Measurements from ENCODE around the gene ZCCHC4. TPM values are rescaled to one million over a fixed set of nuclear protein-coding genes. Genes with fewer than 3 reads are reported as not detected.
"Not testable (repeated sequence)": the region's sequence is repeated elsewhere in the genome, so short reads cannot be mapped to it uniquely, and the experiment has no call there.

The ZCCHC4 gene
- total RNA-seq, 1 experiment from 2014 or later: 12.3 TPM

GRCh38 chr4:25320773-25321172, 8.2 kb downstream of the ZCCHC4 start (continued):
- no peak for TF ChIP-seq CTCF (IDR thresholded peaks at IDR 0.05 in 2 of 3, conservative IDR thresholded peaks at IDR 0.05 in 1 of 3; ENCODE audit: borderline replicate concordance in 1 of 3, insufficient read depth in 1 of 3, low read depth in 2 of 3, low read length in 2 of 3)
- TF ChIP-seq CEBPB (IDR thresholded peaks at IDR 0.05; ENCODE audit: low read depth): peak; percentile 95
- TF ChIP-seq EZH2phosphoT487 (IDR thresholded peaks at IDR 0.05; ENCODE audit: borderline replicate concordance): no peak
- TF ChIP-seq RAD21 (IDR thresholded peaks at IDR 0.05; ENCODE audit: low read depth): no peak

- Histone ChIP-seq H3K4me1 (ENCODE audit: control insufficient read depth in 1 of 2, insufficient read depth in 2 of 2, low read length in 2 of 2) (peaks cover 0 to 22% of the 10 kb centered on the region in 2 experiments; a peak in 2 of 4 replicates), H3K27ac (ENCODE audit: low read depth, low read length) (no peak overlapping the region), H3K79me2 (ENCODE audit: insufficient read depth, low read length) (peaks cover 5% of the 10 kb centered on the region), H3K9me2 (ENCODE audit: insufficient read depth) (no peaks in the 10 kb centered on the region), H3K4me3 (replicated peaks in 1 of 2; ENCODE audit: low read depth in 1 of 2, low read length in 2 of 2) (no peak overlapping the region), H3K27me3 (ENCODE audit: insufficient read depth, low read length) (no peaks in the 10 kb centered on the region), H3K36me3 (ENCODE audit: control insufficient read depth in 1 of 2, insufficient read depth in 2 of 2, low read length in 2 of 2) (0 out of 4 replicates have a peak, but pooled peaks cover 0 to 2% of the 10 kb centered on the region in 2 experiments), H2AFZ (ENCODE audit: low read depth, low read length, poor library complexity, severe bottlenecking) (no peak overlapping the region), H3K9me3 (ENCODE audit: control insufficient read depth in 1 of 2, insufficient read depth in 1 of 2, low read depth in 1 of 2, low read length in 2 of 2) (no peaks in the 10 kb centered on the region), H3K9ac (ENCODE audit: low read length) (no peak overlapping the region), H3K4me2 (ENCODE audit: low read length) (no peak overlapping the region), H4K20me1 (ENCODE audit: insufficient read depth) (no peaks in the 10 kb centered on the region)
- ChIA-PET RAD21 (ENCODE audit: low non-redundant PET in 1 of 2, low total read pairs in 2 of 2, uncharacterized antibody in 2 of 2, unreplicated experiment in 2 of 2) (no interaction called here), POLR2A (no interaction called here), CTCF (interaction anchor here (1.8 kb wide), 1 partner anchor 9 kb away, joined by 12 read pairs; the partner anchor contains the start of gene ZCCHC4)
- no peak for ATAC-seq
- TF ChIP-seq EZH2 (IDR thresholded peaks at IDR 0.05) (no peak), ZBTB33 (IDR thresholded peaks at IDR 0.05; ENCODE audit: extremely low read depth, insufficient replicate concordance, low read length) (no peak), YY1 (IDR thresholded peaks at IDR 0.05; ENCODE audit: extremely low read depth, insufficient replicate concordance, low read depth, low read length) (no peak), SIN3A (IDR thresholded peaks at IDR 0.05; ENCODE audit: low read depth) (no peak), MAX (IDR thresholded peaks at IDR 0.05) (no peak), ATF3 (IDR thresholded peaks at IDR 0.05) (no peak), ELF1 (IDR thresholded peaks at IDR 0.05; ENCODE audit: borderline replicate concordance, low read depth) (no peak), ZNF274 (IDR thresholded peaks at IDR 0.05; ENCODE audit: low read depth, low read length) (no peak), POLR2A (IDR thresholded peaks at IDR 0.05; ENCODE audit: borderline replicate concordance, extremely low read depth, insufficient read depth, insufficient read length) (no peak)
- intact Hi-C loops (cut with micrococcal nuclease): no loop called here
- DNase-seq (ENCODE audit: low read depth, low spot score): no peak
- BruUV-seq (replicated peaks): no TSS peak
Observed at GRCh38 chr4:25321703-25322102, 9.1 kb downstream of the ZCCHC4 start.

- H3K4me3 ChIP-seq (replicated peaks in 1 of 2; ENCODE audit: low read depth in 1 of 2, low read length in 2 of 2); H3K4me2 ChIP-seq (ENCODE audit: low read length); H2AFZ ChIP-seq (ENCODE audit: low read depth, low read length, poor library complexity, severe bottlenecking); RAD21 ChIA-PET (ENCODE audit: low non-redundant PET in 1 of 2, low total read pairs in 2 of 2, uncharacterized antibody in 2 of 2, unreplicated experiment in 2 of 2); H3K27me3 ChIP-seq (ENCODE audit: insufficient read depth, low read length); POLR2A ChIA-PET; H3K4me1 ChIP-seq (ENCODE audit: control insufficient read depth in 1 of 2, insufficient read depth in 2 of 2, low read length in 2 of 2); CTCF ChIA-PET; BruUV-seq (replicated peaks); H3K9ac ChIP-seq (ENCODE audit: low read length); H3K36me3 ChIP-seq (ENCODE audit: control insufficient read depth in 1 of 2, insufficient read depth in 2 of 2, low read length in 2 of 2); H3K27ac ChIP-seq (ENCODE audit: low read depth, low read length); DNase-seq (ENCODE audit: low read depth, low spot score); H3K79me2 ChIP-seq (ENCODE audit: insufficient read depth, low read length); H3K9me3 ChIP-seq (ENCODE audit: control insufficient read depth in 1 of 2, insufficient read depth in 1 of 2, low read depth in 1 of 2, low read length in 2 of 2); H4K20me1 ChIP-seq (ENCODE audit: insufficient read depth); ATAC-seq; intact Hi-C loops (cut with micrococcal nuclease); H3K9me2 ChIP-seq (ENCODE audit: insufficient read depth): not testable (repeated sequence)
Observed at GRCh38 chr4:25328463-25328862, 15.9 kb downstream of the ZCCHC4 start.
